ENCODE measurements around the gene NRG2.

Gene NRG2

GRCh38 chr5:140042643-140043507, at the start of gene NRG2:
NRG2 (minus strand) TSS chr5:140043299.
- H3K4me3 ChIP-seq (replicated peaks in 1 of 2; ENCODE audit: low read depth in 2 of 2, low read length in 2 of 2) = peak within 1 kb of the TSS; percentile 60 to 62
- peak; percentile 58 for TF ChIP-seq CTCF (IDR thresholded peaks at IDR 0.05; ENCODE audit: low read depth, low read length)
- peak; percentile 45 to 53 for DNase-seq (ENCODE audit: low read depth in 2 of 2)

GRCh38 chr5:140090251-140090650, 47.2 kb upstream of the NRG2 start:
- no peak for DNase-seq (ENCODE audit: low read depth in 2 of 2)
- TF ChIP-seq CTCF (IDR thresholded peaks at IDR 0.05; ENCODE audit: low read depth, low read length) = no peak
- no peak overlapping the region for H3K4me3 ChIP-seq (replicated peaks in 1 of 2; ENCODE audit: low read depth in 2 of 2, low read length in 2 of 2)

- no peak for TF ChIP-seq CTCF (IDR thresholded peaks at IDR 0.05; ENCODE audit: low read depth, low read length)
- no peak overlapping the region for H3K4me3 ChIP-seq (replicated peaks in 1 of 2; ENCODE audit: low read depth in 2 of 2, low read length in 2 of 2)
- no peak for DNase-seq (ENCODE audit: low read depth in 2 of 2)
Observed at GRCh38 chr5:140084541-140084940, 41.4 kb upstream of the NRG2 start.

GRCh38 chr5:140083650-140084049, 40.6 kb upstream of the NRG2 start:
- TF ChIP-seq CTCF (IDR thresholded peaks at IDR 0.05; ENCODE audit: low read depth, low read length) = no peak
- H3K4me3 ChIP-seq (replicated peaks in 1 of 2; ENCODE audit: low read depth in 2 of 2, low read length in 2 of 2) = no peak overlapping the region
- no peak for DNase-seq (ENCODE audit: low read depth in 2 of 2)

DNA sequence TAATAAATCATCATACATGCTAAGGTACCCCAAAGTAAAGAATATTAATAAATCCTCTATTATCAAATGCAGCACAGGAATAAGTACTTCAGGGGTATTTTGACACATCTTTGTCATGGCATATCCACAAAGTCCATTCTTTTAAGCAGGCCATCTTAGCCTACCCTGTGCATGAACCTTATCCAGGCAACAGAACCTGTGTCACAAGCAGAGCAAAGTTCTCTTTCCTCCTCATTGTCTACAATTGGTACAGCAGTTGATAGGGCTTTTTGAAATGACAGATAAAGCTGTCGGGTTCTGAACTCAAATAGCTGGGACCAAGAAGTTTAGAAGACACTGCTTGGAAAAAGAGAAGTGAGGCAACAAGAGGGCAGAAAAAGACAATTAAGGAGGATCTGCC, 40.0 kb upstream of the NRG2 start:
- TF ChIP-seq CTCF (IDR thresholded peaks at IDR 0.05; ENCODE audit: low read depth, low read length) = no peak
- no peak for DNase-seq (ENCODE audit: low read depth in 2 of 2)
- no peak overlapping the region for H3K4me3 ChIP-seq (replicated peaks in 1 of 2; ENCODE audit: low read depth in 2 of 2, low read length in 2 of 2)

GRCh38 chr5:140076788-140077187, 33.7 kb upstream of the NRG2 start:
- no peak overlapping the region for H3K4me3 ChIP-seq (replicated peaks in 1 of 2; ENCODE audit: low read depth in 2 of 2, low read length in 2 of 2)
- no peak for DNase-seq (ENCODE audit: low read depth in 2 of 2)
- TF ChIP-seq CTCF (IDR thresholded peaks at IDR 0.05; ENCODE audit: low read depth, low read length) = no peak
